GM21528 (cell line): ENCODE measurements around the gene DZIP3.

Source experiments
- ATAC-seq: cut with Tn5 transposase; IDR thresholded peaks from one replicate; pipeline ENCODE4 v1.9.1; 2021; ENCODE audit warnings: mild to moderate bottlenecking, moderate library complexity; ENCODE audit not compliant: unreplicated experiment, low FRiP score

Gene DZIP3, protein sequence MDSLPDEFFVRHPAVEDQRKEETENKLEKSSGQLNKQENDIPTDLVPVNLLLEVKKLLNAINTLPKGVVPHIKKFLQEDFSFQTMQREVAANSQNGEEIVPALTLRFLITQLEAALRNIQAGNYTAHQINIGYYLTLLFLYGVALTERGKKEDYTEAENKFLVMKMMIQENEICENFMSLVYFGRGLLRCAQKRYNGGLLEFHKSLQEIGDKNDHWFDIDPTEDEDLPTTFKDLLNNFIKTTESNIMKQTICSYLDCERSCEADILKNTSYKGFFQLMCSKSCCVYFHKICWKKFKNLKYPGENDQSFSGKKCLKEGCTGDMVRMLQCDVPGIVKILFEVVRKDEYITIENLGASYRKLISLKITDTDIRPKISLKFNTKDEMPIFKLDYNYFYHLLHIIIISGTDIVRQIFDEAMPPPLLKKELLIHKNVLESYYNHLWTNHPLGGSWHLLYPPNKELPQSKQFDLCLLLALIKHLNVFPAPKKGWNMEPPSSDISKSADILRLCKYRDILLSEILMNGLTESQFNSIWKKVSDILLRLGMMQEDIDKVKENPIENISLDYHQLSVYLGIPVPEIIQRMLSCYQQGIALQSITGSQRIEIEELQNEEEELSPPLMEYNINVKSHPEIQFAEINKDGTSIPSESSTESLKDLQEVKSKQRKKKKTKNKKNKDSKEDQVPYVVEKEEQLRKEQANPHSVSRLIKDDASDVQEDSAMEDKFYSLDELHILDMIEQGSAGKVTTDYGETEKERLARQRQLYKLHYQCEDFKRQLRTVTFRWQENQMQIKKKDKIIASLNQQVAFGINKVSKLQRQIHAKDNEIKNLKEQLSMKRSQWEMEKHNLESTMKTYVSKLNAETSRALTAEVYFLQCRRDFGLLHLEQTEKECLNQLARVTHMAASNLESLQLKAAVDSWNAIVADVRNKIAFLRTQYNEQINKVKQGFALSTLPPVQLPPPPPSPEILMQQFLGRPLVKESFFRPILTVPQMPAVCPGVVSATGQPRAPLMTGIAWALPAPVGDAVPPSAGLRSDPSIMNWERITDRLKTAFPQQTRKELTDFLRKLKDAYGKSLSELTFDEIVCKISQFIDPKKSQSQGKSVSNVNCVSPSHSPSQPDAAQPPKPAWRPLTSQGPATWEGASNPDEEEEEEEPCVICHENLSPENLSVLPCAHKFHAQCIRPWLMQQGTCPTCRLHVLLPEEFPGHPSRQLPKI

DNA sequence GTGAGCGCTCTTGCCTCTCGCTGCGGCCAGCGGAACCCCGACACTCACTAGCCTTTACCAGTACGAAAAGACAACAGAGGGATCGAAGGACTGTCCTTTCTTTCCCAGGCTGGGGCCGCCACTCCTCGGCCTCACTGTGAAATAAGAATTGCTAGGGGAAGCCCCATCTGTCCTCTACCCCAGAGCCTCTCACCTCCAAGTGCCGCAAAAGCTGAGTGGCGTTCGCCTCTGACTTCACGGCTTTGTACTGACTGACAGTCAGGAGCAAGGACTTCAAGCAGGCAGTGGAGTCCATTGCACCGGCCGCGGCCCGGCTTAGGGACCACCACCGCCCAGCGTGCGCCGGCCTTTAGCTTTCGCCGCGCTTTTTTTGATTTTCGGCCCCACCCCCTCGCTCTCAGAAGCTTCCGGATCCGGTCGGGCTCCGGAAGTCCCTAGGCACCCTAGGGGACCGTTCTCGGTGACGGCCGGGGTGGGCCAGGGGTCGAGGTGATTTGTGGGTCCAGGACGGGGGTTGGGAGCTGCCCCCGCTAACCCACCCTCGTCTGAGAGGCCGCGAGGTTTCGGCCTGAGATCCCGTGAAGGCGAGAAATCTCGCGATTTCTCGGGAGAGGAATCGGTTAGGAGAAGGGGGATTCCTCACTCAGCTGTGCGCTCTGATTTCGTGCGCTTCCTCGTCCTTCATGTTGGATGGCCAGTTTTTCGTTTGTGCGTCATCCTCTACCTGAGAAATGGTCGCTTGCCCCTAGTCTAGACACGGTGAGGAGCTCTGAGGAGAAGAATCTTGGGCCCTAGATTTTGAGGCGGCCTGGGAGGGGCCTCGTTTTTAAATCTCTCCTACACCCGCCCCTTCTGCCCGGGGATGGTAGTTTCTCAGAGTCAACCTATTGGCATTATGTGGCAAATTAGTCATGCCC, at the start of gene DZIP3, which contains the start of gene CIP2A:
Gene DZIP3, plus strand, starts transcription at position 642 of the 917 bp plus-strand sequence. CDS start 15,685 bp downstream, outside the sequence.
Gene CIP2A, minus strand, starts transcription at position 358 of the 917 bp plus-strand sequence. Its CDS starts 63 bp downstream, at position 295.
- ATAC-seq = peak; percentile 94

DNA sequence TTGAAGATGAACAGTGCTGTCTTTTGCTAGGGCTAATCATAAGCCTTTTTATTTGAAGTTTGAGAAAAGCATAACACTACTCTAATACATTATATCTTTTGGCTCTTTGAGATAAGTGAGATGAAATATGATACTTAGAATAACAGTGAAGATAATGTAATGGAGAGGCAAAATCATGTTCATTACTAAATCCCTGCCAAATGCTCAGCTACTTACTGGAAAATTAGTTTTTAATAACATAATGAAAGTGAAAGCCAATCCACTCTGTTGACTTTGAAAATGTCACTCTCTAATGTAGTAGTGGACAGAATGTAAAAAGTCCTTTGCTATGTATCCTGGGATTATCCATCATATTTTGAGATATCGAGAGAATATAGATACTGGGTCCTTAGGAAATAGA, 43.3 kb upstream of the DZIP3 start:
- ATAC-seq = no peak

DNA sequence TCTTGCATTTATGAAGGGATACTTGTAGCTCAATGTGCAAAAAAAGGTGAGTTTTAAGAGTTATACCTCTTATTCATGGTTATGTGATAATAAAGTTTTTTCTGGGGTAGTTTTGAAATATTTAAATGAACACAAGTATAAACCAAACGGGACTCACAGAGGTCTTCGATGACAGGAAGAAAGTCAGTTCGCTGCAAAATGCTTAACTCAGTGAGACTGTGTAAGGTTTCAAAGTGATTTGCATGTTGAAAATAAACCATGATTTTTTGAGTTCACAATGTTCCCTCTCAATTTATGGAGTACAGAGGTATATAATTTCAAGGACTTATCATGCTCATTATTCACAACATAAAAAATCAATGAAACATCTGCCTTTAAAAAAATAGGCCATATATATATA, 42.8 kb upstream of the DZIP3 start:
- ATAC-seq = peak; percentile 62

DNA sequence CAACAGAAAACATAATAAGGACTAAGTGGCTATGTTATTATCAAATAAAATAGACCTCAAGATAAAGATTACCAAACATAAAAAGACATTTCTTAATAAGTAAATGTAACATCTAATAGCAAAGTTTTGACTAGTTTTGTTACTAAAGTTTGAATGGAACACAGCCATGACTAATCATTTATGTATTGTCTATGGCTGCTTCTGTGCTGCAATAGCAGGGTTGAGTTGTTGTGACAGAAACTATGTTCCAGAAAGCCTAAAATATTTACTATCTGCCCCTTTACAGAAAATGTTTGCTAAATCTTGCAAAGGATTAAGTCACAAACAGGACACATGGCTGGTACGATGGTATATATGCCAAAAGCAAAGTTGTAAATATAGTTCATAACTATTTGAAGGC, 41.2 kb upstream of the DZIP3 start:
- no peak for ATAC-seq

DNA sequence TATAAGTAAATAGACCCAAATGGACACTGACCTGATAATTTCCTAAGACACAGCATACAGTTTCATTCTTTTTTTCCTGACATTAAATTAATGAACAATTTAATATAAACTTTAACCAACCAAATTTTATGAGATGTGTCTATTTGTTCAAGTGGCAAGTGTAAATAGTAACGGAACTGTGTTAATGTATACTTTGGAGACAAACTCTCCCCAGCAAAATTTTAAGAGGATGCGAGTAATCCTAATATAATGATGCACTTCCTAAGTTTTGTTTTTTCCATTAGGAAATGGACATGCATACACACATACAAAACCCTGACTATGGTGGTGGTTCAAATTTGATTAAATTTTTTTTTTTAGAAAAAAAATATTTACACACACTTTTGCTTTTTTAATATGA, 40.6 kb upstream of the DZIP3 start:
- no peak for ATAC-seq

DNA sequence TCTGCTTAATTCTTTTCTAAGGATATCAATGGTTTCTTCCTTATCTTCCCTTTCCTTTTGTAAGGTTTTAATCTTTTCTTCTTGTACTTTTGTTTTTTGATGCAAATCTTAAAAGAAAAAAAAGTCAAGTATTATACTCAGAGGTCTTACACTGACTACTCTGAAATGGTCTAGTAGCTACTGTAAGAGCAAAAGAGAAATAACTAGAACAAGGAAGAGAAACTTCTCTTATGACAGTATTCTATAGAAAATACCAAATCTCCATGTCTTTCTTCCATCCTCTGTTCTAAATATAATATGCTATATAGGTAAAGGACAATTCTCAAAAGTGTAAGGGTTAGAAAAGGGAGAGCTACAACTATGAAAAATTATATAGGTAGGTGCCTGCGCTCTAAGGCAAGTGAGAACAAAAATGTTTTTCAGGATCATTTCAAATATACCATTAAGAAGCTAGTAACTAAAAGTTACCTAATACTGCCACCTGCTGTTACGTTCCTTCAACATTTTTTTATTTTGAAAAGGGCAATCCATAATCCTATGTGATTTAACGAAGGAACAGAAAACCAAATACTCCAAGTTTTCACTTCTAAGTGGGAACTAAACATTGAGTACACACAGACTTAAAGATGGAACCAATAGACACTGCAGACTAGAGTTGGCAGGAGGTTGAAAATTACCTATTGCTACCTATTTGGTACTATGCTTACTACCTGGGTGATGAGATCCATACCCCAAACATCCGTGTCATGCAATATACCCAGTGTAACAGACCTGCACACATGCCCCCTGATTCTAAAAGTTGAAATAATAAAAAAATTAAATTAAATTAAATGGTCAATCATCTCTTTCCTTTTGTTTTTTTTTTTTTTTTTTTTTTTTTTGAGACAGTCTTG, 37.0 kb upstream of the DZIP3 start:
- no peak for ATAC-seq

DNA sequence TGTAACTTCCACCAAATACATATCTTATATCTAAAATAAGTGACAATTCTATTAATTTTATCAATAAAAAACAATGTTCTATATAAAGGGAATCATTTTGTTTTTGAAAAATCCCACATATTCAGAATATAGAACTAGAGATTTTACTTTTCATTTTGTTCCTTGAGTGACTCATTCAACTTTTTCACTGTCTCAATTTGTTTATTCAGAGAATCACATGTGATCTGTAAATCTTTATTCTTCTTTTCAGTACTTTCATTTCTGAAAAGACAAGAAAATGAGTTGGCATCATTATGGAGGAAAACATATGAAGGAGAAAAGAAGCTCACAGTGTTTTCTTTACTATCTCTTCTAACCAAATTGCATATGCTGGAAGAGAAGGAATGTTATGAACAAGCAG, 35.3 kb upstream of the DZIP3 start:
- ATAC-seq = no peak

DNA sequence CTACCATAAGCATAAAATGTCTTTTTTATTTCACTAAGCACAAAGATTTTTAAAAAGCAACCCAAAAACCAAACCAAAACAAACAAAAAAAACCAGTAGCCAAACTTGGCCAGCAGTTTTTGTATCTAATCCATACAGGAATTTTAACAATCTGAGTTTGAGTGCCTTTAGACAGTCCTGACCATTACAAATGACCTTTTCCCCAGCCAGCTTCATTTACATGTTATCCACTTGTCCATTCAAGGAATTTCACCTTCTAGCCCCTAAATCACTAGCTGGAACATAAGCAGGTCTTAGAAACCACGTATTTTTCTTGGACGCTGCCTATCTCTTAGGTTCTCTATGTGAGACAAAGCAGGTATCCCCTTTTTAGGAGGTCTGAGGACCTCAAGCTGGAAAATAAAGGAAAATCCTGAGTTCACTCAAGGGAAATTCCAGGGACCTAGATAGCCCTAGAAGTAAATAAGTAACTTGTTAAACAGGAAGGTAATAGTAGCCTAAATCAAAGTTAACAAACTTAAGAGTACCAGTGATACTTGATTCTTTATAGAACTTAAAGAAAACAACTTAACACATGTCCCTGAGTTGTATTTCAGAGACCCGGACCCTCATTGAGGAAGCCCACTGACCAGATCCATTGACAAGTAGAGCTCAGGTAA, 34.5 kb upstream of the DZIP3 start:
- no peak for ATAC-seq

DNA sequence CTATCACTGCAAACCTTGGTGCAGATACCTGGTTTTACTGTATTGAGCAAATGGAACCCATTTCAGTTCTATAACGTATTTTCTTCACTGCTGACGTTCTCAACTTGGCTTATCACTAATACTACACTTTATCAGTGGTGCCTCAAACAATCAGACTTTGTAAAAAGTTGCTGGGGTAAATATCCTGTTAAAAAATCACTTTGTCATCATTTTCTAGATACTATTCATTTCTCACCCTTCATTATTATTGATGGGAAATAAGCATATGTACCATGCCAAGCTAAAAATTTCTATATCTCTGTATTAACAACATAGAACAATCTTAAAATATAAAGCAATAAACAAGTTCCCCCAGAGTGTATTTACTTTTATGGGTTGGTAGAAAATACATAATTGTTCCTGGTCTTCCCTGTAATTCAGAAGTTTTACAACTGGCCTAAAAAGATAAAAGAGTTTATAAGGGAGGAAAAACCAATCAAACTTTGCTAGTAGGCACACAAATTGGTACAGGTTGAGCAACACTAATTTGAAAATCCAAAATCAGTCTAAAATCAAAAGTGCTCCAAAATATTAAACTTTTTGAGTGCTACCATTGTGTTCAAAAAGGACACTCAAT, 33.4 kb upstream of the DZIP3 start:
- no peak for ATAC-seq

DNA sequence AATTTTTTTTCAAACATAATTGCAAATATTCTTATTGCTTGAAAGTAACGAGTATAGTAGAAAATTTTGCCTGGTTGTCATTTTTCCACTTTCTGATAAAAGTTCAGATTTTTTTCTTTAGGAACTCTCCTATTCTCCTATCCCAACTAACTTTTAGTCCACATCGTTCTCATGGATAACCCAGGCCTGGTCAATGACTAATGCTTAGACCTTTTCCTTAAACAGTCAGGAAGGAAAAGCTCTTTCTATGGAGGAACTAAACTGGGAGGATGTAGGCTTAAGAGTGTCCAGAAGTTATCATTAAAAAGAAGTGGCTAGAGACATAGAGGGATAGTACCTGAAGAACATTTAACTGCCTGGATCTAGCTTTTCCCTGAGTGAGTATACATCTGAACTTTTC, 27.0 kb upstream of the DZIP3 start:
- ATAC-seq = no peak

DNA sequence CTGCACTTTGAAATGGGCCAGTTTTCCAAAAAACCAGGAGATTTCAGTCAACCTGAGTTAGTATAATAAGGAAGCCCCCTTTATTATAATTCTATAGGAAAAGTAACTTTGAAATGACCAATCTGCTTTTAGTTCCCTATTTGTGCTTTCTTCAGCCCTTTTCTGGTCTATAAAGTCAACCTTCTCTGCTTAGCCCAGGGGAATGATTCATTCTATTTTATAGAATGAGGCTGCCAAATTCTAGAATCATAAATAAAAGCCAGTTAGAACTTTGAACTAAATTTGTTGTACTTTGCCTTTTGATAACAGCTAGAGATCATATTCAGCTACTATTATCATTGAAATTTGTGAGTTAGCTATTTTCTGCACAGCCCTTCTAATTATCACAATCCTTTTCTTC, 25.0 kb upstream of the DZIP3 start:
- no peak for ATAC-seq

DNA sequence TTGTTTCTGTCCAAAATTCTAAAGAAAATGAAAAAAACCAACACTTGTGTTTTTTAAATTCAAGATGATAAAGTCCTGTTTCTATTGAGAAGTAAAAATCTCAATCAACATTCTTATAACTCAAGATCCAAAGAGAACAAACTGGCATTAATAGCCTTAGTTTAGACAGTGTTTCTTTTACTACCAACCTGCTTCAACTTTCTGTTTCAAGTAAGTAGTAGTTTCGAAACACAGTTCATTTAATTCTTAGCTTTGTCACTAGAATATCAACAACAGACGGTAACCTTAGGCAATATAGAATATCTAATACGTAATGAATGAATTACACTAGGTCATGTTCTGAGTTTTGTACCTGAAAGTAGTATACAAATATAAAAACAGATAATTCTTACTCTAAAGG, 24.0 kb upstream of the DZIP3 start:
- ATAC-seq = no peak

DNA sequence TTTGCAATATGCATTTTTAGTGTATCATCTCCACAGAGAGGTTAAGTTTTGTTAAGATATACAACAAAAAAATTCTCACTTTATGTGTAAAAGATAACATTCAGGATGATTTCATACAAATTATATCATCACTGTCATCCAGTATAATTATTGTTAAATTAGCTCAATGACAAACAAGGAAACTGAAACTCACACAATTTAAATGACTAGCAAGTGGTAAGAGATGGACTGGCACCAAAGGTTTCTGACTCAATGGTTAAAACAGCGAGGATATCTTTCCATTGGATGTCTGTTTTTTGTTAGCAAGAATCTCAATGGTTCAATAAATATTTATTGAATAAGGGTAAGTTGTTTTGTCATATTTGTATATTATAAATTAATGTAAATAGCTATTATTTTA, 22.9 kb upstream of the DZIP3 start:
- ATAC-seq = no peak

DNA sequence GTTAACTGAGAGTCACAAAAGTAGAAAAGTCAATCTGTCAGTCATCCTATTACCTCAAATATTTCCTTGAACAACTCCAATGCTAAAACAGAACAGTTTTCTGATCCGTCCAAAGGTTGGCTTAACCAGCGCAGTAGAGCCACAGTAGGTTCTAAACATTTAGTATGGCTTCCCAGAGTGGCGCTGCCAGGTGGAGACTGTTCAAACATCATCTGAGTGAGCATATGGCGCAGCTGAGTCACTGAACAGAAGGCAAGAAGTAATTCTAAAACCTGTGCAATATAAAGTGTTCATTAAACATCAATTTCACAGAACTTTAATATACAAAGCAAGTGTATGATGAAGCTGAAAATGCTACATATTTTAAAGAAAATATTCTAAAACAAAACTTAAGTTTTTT, 20.2 kb upstream of the DZIP3 start:
- no peak for ATAC-seq

DNA sequence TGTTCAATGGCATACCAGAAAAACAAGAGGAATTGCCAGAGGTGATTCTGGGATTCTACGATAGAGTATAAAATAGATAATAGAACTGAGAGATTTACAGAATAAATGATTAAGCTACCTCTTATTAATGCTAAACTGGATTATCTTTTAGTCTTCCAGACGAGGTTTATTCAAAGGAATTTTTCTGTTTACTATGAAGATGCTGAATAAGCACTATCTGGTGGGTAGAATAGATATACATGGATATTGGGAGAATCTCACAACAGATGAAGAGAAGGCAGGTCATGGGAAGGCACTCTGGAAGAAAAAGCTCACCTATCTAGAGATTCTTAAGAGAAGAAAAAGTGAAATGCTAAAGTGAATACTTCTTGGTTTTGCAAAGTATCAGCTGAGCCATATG, 11.5 kb upstream of the DZIP3 start:
- ATAC-seq = no peak

DNA sequence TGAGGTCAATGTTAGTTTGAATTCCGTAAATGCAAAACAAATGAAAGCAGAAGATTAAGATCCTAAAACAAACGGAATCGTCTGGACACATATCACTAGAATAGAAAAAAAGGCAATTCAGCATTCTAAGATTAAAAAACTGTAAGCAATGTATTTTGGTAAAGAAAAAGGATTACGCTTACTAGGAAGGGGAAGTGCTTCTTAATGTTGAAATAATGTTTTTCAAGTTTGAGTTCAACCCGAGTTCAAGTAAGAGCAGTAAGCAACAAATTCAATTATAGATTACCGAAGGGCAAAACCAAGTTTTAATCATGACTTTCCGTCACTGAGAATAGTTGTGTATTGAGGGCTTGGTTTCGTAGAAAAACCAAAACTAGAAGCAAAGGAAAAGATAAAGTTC, 921 bp upstream of the DZIP3 start:
- no peak for ATAC-seq

DNA sequence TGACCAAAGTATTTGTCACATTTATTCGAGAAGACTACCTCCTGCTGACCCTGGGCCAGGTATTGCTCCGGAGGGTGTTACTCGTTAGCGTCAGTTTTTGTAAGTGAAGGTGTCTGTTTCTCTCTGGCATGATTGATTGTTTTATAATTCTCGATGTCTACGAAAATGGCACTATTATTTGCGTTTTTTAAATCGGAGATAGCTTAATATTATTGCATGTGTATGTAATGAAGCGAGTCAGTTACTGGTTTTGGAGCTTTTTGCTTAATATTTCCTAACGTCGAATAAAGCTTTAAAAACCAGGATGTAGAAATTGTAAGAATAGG, 439 bp downstream of the DZIP3 start:
- ATAC-seq = no peak

DNA sequence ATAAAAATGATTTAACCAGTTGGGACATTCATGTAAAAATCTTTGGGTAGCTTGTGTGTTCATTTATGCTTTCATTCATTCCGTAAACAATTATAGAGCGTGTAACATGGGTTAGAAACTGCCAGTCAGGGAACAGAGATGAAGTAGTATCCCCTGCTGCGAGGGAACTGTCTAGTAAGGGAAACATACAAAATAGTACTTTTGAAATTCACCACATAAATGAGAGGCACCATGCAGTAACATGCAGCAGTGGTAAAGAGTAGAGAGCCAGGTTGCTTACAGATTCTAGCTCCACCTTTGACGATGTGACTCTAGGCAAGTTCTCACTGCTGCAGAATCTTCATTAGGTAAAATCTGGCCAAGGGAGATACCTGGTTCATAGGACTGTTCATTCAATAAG, 938 bp downstream of the DZIP3 start:
- no peak for ATAC-seq
